ENCODE data around the gene PSMB5.

PSMB5 gene

GRCh38 chr14:23069413-23069806 is 34.7 kb upstream of the PSMB5 start:
- no peak for TF ChIP-seq FOXA1 (IDR thresholded peaks at IDR 0.05)
- no peak for TF ChIP-seq TARDBP (IDR thresholded peaks at IDR 0.05)
- no peak for TF ChIP-seq NFRKB (IDR thresholded peaks at IDR 0.05)
- TF ChIP-seq SP1 (IDR thresholded peaks at IDR 0.05), result no peak
- TF ChIP-seq HDGF (IDR thresholded peaks at IDR 0.05; ENCODE audit: borderline replicate concordance), result no peak
- no peak for TF ChIP-seq FOXK2 (IDR thresholded peaks at IDR 0.05)
- ChIA-PET CTCF (interaction anchor here (0.6 to 2.4 kb wide), 33 partner anchors 8 to 517 kb away, joined by 3 to 35 read pairs (median 5); partner anchors contain the start of genes ACIN1, C14orf119, CIROP and HAUS4), POLR2A (interaction anchor here (0.7 to 3.4 kb wide), 8 partner anchors 11 to 113 kb away, joined by 3 to 71 read pairs (median 6); partner anchors contain the start of genes ACIN1, C14orf119 and HAUS4)
- DNase-seq (ENCODE audit: extremely low spot score), result no peak

GRCh38 chr14:23068789-23069412 is 34.2 kb upstream of the PSMB5 start:
- TF ChIP-seq SP1 (IDR thresholded peaks at IDR 0.05) (no peak), L3MBTL2 (conservative IDR thresholded peaks at IDR 0.05) (peak; percentile 69), PKNOX1 (IDR thresholded peaks at IDR 0.05) (peak; percentile 58; the same call in 1 of the 2 replicates), TARDBP (IDR thresholded peaks at IDR 0.05) (no peak), BHLHE40 (IDR thresholded peaks at IDR 0.05; ENCODE audit: borderline replicate concordance) (no peak), HDGF (IDR thresholded peaks at IDR 0.05; ENCODE audit: borderline replicate concordance) (no peak), FOXA1 (IDR thresholded peaks at IDR 0.05) (no peak), ZNF384 (IDR thresholded peaks at IDR 0.05) (no peak)
- CTCF ChIA-PET, result interaction anchor here (0.6 to 2.4 kb wide), 37 partner anchors 9 to 517 kb away, joined by 3 to 35 read pairs (median 4); partner anchors contain the start of genes ACIN1, C14orf119, CIROP and HAUS4
- POLR2A ChIA-PET, result interaction anchor here (0.7 to 2.0 kb wide), 8 partner anchors 11 to 112 kb away, joined by 3 to 43 read pairs (median 5); partner anchors contain the start of genes ACIN1, C14orf119 and HAUS4
- peak; percentile 83 for DNase-seq (ENCODE audit: extremely low spot score)

GRCh38 chr14:23067847-23068788 is 33.4 kb upstream of the PSMB5 start:
- ChIA-PET POLR2A (interaction anchor here (1.0 to 2.0 kb wide), 7 partner anchors 10 to 113 kb away, joined by 3 to 43 read pairs (median 5); partner anchors contain the start of genes ACIN1, C14orf119 and HAUS4), CTCF (interaction anchor here (0.6 to 2.4 kb wide), 33 partner anchors 9 to 516 kb away, joined by 3 to 35 read pairs (median 5); partner anchors contain the start of genes ACIN1, C14orf119, CIROP and HAUS4)
- no peak for DNase-seq (ENCODE audit: extremely low spot score)
- no peak for TF ChIP-seq SP1 (IDR thresholded peaks at IDR 0.05)
- no peak for TF ChIP-seq BHLHE40 (IDR thresholded peaks at IDR 0.05; ENCODE audit: borderline replicate concordance)
- TF ChIP-seq ARNT (IDR thresholded peaks at IDR 0.05), result no peak
- TF ChIP-seq TARDBP (IDR thresholded peaks at IDR 0.05), result no peak
- no peak for TF ChIP-seq FOXM1 (IDR thresholded peaks at IDR 0.05; ENCODE audit: borderline replicate concordance)
- TF ChIP-seq FOXK2 (IDR thresholded peaks at IDR 0.05), result no peak
- no peak for TF ChIP-seq ELF4 (IDR thresholded peaks at IDR 0.05)
- no peak for TF ChIP-seq PKNOX1 (IDR thresholded peaks at IDR 0.05)
- TF ChIP-seq ZNF384 (IDR thresholded peaks at IDR 0.05), result no peak
- TF ChIP-seq FOXA1 (IDR thresholded peaks at IDR 0.05), result no peak
- no peak for TF ChIP-seq CTBP1 (IDR thresholded peaks at IDR 0.05; ENCODE audit: borderline replicate concordance)
- TF ChIP-seq SUZ12 (IDR thresholded peaks at IDR 0.05), result no peak
- no peak for TF ChIP-seq L3MBTL2 (conservative IDR thresholded peaks at IDR 0.05)
- no peak for TF ChIP-seq HDGF (IDR thresholded peaks at IDR 0.05; ENCODE audit: borderline replicate concordance)

GRCh38 chr14:23066855-23067744 is 32.4 kb upstream of the PSMB5 start:
- ChIA-PET POLR2A (interaction anchor here (1.6 to 2.0 kb wide), 4 partner anchors 28 to 110 kb away, joined by 4 to 43 read pairs (median 5); partner anchors contain the start of genes ACIN1, C14orf119 and HAUS4), CTCF (interaction anchor here (1.0 to 2.4 kb wide), 4 partner anchors 8 to 81 kb away, joined by 3 to 35 read pairs (median 13); partner anchors contain the start of gene ACIN1)
- TF ChIP-seq ELF4 (IDR thresholded peaks at IDR 0.05) (no peak), L3MBTL2 (conservative IDR thresholded peaks at IDR 0.05) (no peak), FOXA1 (IDR thresholded peaks at IDR 0.05) (no peak), ARNT (IDR thresholded peaks at IDR 0.05) (no peak), CTBP1 (IDR thresholded peaks at IDR 0.05; ENCODE audit: borderline replicate concordance) (no peak)
- no peak for DNase-seq (ENCODE audit: extremely low spot score)

- no peak for TF ChIP-seq L3MBTL2 (conservative IDR thresholded peaks at IDR 0.05)
- CTCF ChIA-PET, result interaction anchor here (1.0 kb wide), 2 partner anchors 9 to 28 kb away, joined by 3 read pairs; partner anchors contain the start of gene ACIN1
- POLR2A ChIA-PET, result interaction anchor here (0.6 to 2.0 kb wide), 3 partner anchors 29 to 110 kb away, joined by 3 to 5 read pairs (median 4); partner anchors contain the start of genes ACIN1, C14orf119 and HAUS4
- no peak for DNase-seq (ENCODE audit: extremely low spot score)
Observed at GRCh38 chr14:23066368-23066767, 31.7 kb upstream of the PSMB5 start.

- TF ChIP-seq ARNT (IDR thresholded peaks at IDR 0.05), result no peak
- TF ChIP-seq ZNF384 (IDR thresholded peaks at IDR 0.05), result no peak
- TF ChIP-seq L3MBTL2 (conservative IDR thresholded peaks at IDR 0.05), result no peak
- TF ChIP-seq BHLHE40 (IDR thresholded peaks at IDR 0.05; ENCODE audit: borderline replicate concordance), result no peak
- TF ChIP-seq ELF4 (IDR thresholded peaks at IDR 0.05), result no peak
- no peak for TF ChIP-seq SUZ12 (IDR thresholded peaks at IDR 0.05)
- no peak for TF ChIP-seq FOXK2 (IDR thresholded peaks at IDR 0.05)
- no peak for TF ChIP-seq FOXM1 (IDR thresholded peaks at IDR 0.05; ENCODE audit: borderline replicate concordance)
- no peak for TF ChIP-seq FOXA1 (IDR thresholded peaks at IDR 0.05)
- TF ChIP-seq SP1 (IDR thresholded peaks at IDR 0.05), result no peak
- TF ChIP-seq NFRKB (IDR thresholded peaks at IDR 0.05), result no peak
- no peak for DNase-seq (ENCODE audit: extremely low spot score)
- ChIA-PET CTCF (interaction anchor here (1.4 to 2.2 kb wide), 2 partner anchors 69 to 77 kb away, joined by 5 to 14 read pairs; no protein-coding TSS in a partner anchor), POLR2A (interaction anchor here (2.2 to 6.4 kb wide), 2 partner anchors 8 to 31 kb away, joined by 10 to 51 read pairs; partner anchors contain the start of genes ACIN1 and C14orf119)
Observed at GRCh38 chr14:23063601-23064000, 28.9 kb upstream of the PSMB5 start.
